Measurements from ENCODE around the gene NMNAT3.
A peak's percentile ranks its signal among the peaks of the same experiment; 100 is the strongest.

NMNAT3 gene

GRCh38 chr3:139675327-139675726, 2.4 kb downstream of the NMNAT3 start (continued):
- no peak for TF ChIP-seq ZC3H10 (CRISPR knock-in tag; IDR thresholded peaks at IDR 0.05)
- TF ChIP-seq CSRNP3 (CRISPR knock-in tag; IDR thresholded peaks at IDR 0.05): no peak
- no peak for TF ChIP-seq RARB (CRISPR knock-in tag; IDR thresholded peaks at IDR 0.05)
- no peak for TF ChIP-seq SNAI2 (CRISPR knock-in tag; IDR thresholded peaks at IDR 0.05)

GRCh38 chr3:139674571-139675260, 3.1 kb downstream of the NMNAT3 start:
- TF ChIP-seq ZNF70 (CRISPR knock-in tag; IDR thresholded peaks at IDR 0.05) (no peak), ZFP30 (CRISPR knock-in tag; IDR thresholded peaks at IDR 0.05) (no peak), CREB5 (CRISPR knock-in tag; IDR thresholded peaks at IDR 0.05; ENCODE audit: low read depth) (no peak), ARNTL (CRISPR knock-in tag; IDR thresholded peaks at IDR 0.05; ENCODE audit: borderline replicate concordance, low read depth) (no peak), ZFP3 (CRISPR knock-in tag; IDR thresholded peaks at IDR 0.05) (no peak), TOX (CRISPR knock-in tag; IDR thresholded peaks at IDR 0.05; ENCODE audit: borderline replicate concordance) (no peak), TSHZ2 (CRISPR knock-in tag; IDR thresholded peaks at IDR 0.05) (no peak), GLIS3 (CRISPR knock-in tag; IDR thresholded peaks at IDR 0.05) (no peak), ISL1 (CRISPR knock-in tag; IDR thresholded peaks at IDR 0.05) (no peak), CSDC2 (CRISPR knock-in tag; IDR thresholded peaks at IDR 0.05) (no peak), ZNF565 (CRISPR knock-in tag; conservative IDR thresholded peaks at IDR 0.05; ENCODE audit: low read depth) (no peak), BACH2 (CRISPR knock-in tag; IDR thresholded peaks at IDR 0.05; ENCODE audit: borderline replicate concordance) (no peak), RARB (CRISPR knock-in tag; IDR thresholded peaks at IDR 0.05) (no peak)
- TF ChIP-seq, protein P1, sequence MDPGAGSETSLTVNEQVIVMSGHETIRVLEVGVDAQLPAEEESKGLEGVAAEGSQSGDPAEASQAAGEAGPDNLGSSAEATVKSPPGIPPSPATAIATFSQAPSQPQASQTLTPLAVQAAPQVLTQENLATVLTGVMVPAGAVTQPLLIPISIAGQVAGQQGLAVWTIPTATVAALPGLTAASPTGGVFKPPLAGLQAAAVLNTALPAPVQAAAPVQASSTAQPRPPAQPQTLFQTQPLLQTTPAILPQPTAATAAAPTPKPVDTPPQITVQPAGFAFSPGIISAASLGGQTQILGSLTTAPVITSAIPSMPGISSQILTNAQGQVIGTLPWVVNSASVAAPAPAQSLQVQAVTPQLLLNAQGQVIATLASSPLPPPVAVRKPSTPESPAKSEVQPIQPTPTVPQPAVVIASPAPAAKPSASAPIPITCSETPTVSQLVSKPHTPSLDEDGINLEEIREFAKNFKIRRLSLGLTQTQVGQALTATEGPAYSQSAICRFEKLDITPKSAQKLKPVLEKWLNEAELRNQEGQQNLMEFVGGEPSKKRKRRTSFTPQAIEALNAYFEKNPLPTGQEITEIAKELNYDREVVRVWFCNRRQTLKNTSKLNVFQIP (CRISPR knock-in tag; IDR thresholded peaks at IDR 0.05; ENCODE audit: borderline replicate concordance, low read depth): no peak
- ATAC-seq: peak; percentile 44; the same call in 1 of the 3 replicates

DNA sequence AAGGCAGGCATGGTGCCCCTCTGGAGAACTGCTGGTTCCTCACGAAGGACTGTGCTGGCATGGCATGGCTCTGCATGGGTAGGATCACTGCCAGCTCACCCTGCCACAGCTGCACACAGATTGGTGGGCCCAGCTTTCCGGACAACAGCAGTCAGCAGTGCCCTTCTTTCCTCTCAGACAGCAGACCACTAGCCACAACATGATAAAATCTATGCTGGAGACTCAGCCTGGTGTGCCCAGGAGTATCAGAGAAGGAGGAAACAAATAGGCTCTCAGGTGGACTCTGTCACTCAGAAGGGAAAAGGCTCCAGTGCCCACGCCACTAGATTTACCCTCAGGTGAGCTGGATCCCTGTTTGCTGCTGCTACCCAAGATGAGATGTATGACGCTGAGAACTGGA, 4.9 kb downstream of the NMNAT3 start:
- ATAC-seq: no peak
- TF ChIP-seq ZFP30 (CRISPR knock-in tag; IDR thresholded peaks at IDR 0.05) (no peak), TCF4 (CRISPR knock-in tag; IDR thresholded peaks at IDR 0.05; ENCODE audit: borderline replicate concordance) (no peak), BACH2 (CRISPR knock-in tag; IDR thresholded peaks at IDR 0.05; ENCODE audit: borderline replicate concordance) (no peak), CREB5 (CRISPR knock-in tag; IDR thresholded peaks at IDR 0.05; ENCODE audit: low read depth) (no peak), CSRNP3 (CRISPR knock-in tag; IDR thresholded peaks at IDR 0.05) (no peak), OSR1 (CRISPR knock-in tag; IDR thresholded peaks at IDR 0.05) (no peak), ZFP3 (CRISPR knock-in tag; IDR thresholded peaks at IDR 0.05) (no peak), ARNTL (CRISPR knock-in tag; IDR thresholded peaks at IDR 0.05; ENCODE audit: borderline replicate concordance, low read depth) (no peak), PPARA (CRISPR knock-in tag; IDR thresholded peaks at IDR 0.05; ENCODE audit: borderline replicate concordance) (no peak), ESRRG (CRISPR knock-in tag; IDR thresholded peaks at IDR 0.05) (no peak), ZNF565 (CRISPR knock-in tag; conservative IDR thresholded peaks at IDR 0.05; ENCODE audit: low read depth) (no peak)
- TF ChIP-seq, protein P1 (CRISPR knock-in tag; IDR thresholded peaks at IDR 0.05; ENCODE audit: borderline replicate concordance, low read depth): no peak

Data from SK-N-SH treated with all-trans-retinoic acid at 6 μM for 48 hours (cell line).